K562 (cell line): ENCODE measurements around the gene MRPL4. TPM values are rescaled to one million over a fixed set of nuclear protein-coding genes. Genes with fewer than 3 reads are reported as not detected.

Experiments
- ATAC-seq: fragments of 200-7000 bp; cut with Tn5 transposase; 3 replicates; pipeline ENCODE4 v1.9.1; 2020; ENCODE audit warnings: moderate library complexity
- BruUV-seq: library from RNA; stranded (reverse); fragments of 400-500 nt; replicated peaks from 2 replicates; lab custom pipeline; 2021; lab: Mats Ljungman, UMichigan
- CTCF ChIA-PET: fragments of 300-600 bp; formaldehyde crosslinking; extraction: SDS; loops from one replicate; lab custom pipeline; 2021; ENCODE audit warnings: low intra/inter-chr PET ratio; lab: Yijun Ruan, JAX
- POLR2A ChIA-PET: fragments of 300-600, 350-650 bp; sonication (Branson Sonifier 250); formaldehyde crosslinking; extraction: SDS; loops from one replicate; lab custom pipeline; 2021; ENCODE audit warnings: antibody characterized with exemption, inconsistent platforms; lab: Yijun Ruan, JAX
- DNase-seq, 4 experiments: peaks; one replicate each; pipeline versions ENCODE4 v3.0.0 to v3.0.0-alpha.2; 2011 to 2018; ENCODE audit warnings: low spot score in 3 of 4, mixed read lengths in 3 of 4; ENCODE audit errors: extremely low read depth in 1 of 4
- FAIRE-seq: peaks from 2 replicates; lab custom pipeline; 2011; peaks lifted over from hg19 to GRCh38; lab: Jason Lieb, UNC
- H2AFZ ChIP-seq: 2 replicates; pipeline ENCODE4 v1.6.0; 2011; ENCODE audit warnings: low read depth, low read length, control low read depth, inconsistent platforms
- H3K27ac ChIP-seq: fragments of 200-600 bp; 3 replicates; pipeline ENCODE4 v1.8.0; 2011; ENCODE audit warnings: low read depth, mild to moderate bottlenecking, control low read depth, inconsistent platforms, low read length, moderate library complexity, mixed read lengths; ENCODE audit errors: extremely low read depth
- H3K27me3 ChIP-seq, 2 experiments: fragments of 300-600 bp in 1 of 2; 2 replicates in 1 of 2; 3 replicates in 1 of 2; pipeline versions ENCODE4 v1.6.0 to v1.8.0; 2011; ENCODE audit warnings: inconsistent platforms in 2 of 2, low read length in 2 of 2, mild to moderate bottlenecking in 1 of 2, mixed read lengths in 1 of 2, moderate library complexity in 1 of 2; ENCODE audit not compliant: control insufficient read depth in 2 of 2, insufficient read depth in 2 of 2
- H3K36me3 ChIP-seq: fragments of 300-600 bp; 3 replicates; pipeline ENCODE4 v1.8.0; 2011; ENCODE audit warnings: mild to moderate bottlenecking, low read length, inconsistent platforms; ENCODE audit not compliant: control insufficient read depth, insufficient read depth
- H3K4me1 ChIP-seq, 2 experiments: fragments of 200-600 bp in 1 of 2; replicated peaks in 1 of 2; 2 replicates in 1 of 2; 3 replicates in 1 of 2; pipeline versions ENCODE4 v1.5.1 to v1.8.0; 2011; ENCODE audit warnings: inconsistent platforms in 2 of 2, low read length in 2 of 2, mild to moderate bottlenecking in 1 of 2, mixed read lengths in 1 of 2, moderate library complexity in 1 of 2; ENCODE audit not compliant: control insufficient read depth in 2 of 2, insufficient read depth in 2 of 2
- H3K4me2 ChIP-seq: 2 replicates; pipeline ENCODE4 v1.6.1; 2011; ENCODE audit warnings: low read length, control low read depth, inconsistent platforms, mixed read lengths; ENCODE audit not compliant: insufficient read depth
- H3K4me3 ChIP-seq: fragments of 200-600 bp; sonication (generic), shearing (Covaris generic); 2 replicates; pipeline ENCODE4 v1.5.1; 2016; ENCODE audit warnings: control low read depth, inconsistent platforms
- H3K79me2 ChIP-seq: fragments of 200-600 bp; 3 replicates; pipeline ENCODE4 v1.8.0; 2011; ENCODE audit warnings: low read length, inconsistent platforms; ENCODE audit not compliant: control insufficient read depth, insufficient read depth
- H3K9ac ChIP-seq, 2 experiments: 2 replicates each; pipeline versions ENCODE4 v1.6.0 to v1.6.1; 2011; ENCODE audit warnings: low read depth in 2 of 2, low read length in 2 of 2, control low read depth in 1 of 2, inconsistent platforms in 1 of 2, mild to moderate bottlenecking in 1 of 2, mixed read lengths in 1 of 2; ENCODE audit not compliant: insufficient read depth in 1 of 2
- H3K9me1 ChIP-seq: one replicate; pipeline ENCODE4 v1.6.0; 2011; ENCODE audit warnings: inconsistent platforms, mild to moderate bottlenecking, low read length, moderate library complexity; ENCODE audit not compliant: control insufficient read depth, insufficient read depth
- H3K9me3 ChIP-seq: replicated peaks from 2 replicates; pipeline ENCODE4 v1.5.1; 2011; ENCODE audit warnings: low read depth, low read length, inconsistent platforms; ENCODE audit not compliant: control insufficient read depth, insufficient read depth
- H4K20me1 ChIP-seq: replicated peaks from 2 replicates; pipeline ENCODE4 v1.6.1; 2011; ENCODE audit warnings: low read length, inconsistent platforms, mixed read lengths; ENCODE audit not compliant: control insufficient read depth, insufficient read depth
- BHLHE40 ChIP-seq: IDR thresholded peaks from 2 replicates; pipeline ENCODE4 v1.6.1; 2011; ENCODE audit warnings: low read length, improper control_type of control experiment
- MAZ ChIP-seq, 2 experiments: fragments of 450-650 bp in 1 of 2; sonication (generic) in 1 of 2; formaldehyde crosslinking; IDR thresholded peaks in 1 of 2; conservative IDR thresholded peaks in 1 of 2; 2 replicates each; pipeline versions ENCODE4 v1.4.0 to v1.5.0; 2020; ENCODE audit warnings: mild to moderate bottlenecking in 1 of 2, missing genetic modification reagents in 1 of 2
- TAF7 ChIP-seq: fragments of 450-650 bp; IDR thresholded peaks from 2 replicates; pipeline ENCODE4 v1.6.1; 2016; ENCODE audit warnings: missing genetic modification characterization, missing compliant biosample characterization
- TGIF2 ChIP-seq: sonication (generic); formaldehyde crosslinking; IDR thresholded peaks from 2 replicates; pipeline ENCODE4 v1.8.1; 2022; ENCODE audit warnings: mild to moderate bottlenecking, missing genetic modification reagents, moderate library complexity
- ZBTB34 ChIP-seq: fragments of 250-450 bp; sonication (Bioruptor Pico); IDR thresholded peaks from 2 replicates; pipeline ENCODE4 v1.8.0; 2021; ENCODE audit warnings: mild to moderate bottlenecking, moderate library complexity
- ZNF3 ChIP-seq: fragments of 250-450 bp; sonication (Bioruptor Pico); IDR thresholded peaks from 2 replicates; pipeline ENCODE4 v1.5.0; 2021; ENCODE audit warnings: mild to moderate bottlenecking, moderate library complexity
- ZNF347 ChIP-seq: fragments of 450-650 bp; formaldehyde crosslinking; IDR thresholded peaks from 2 replicates; pipeline ENCODE4 v1.4.0; 2020; ENCODE audit warnings: low read depth, mild to moderate bottlenecking, moderate library complexity
- ZNF431 ChIP-seq: sonication (generic); formaldehyde crosslinking; IDR thresholded peaks from 2 replicates; pipeline ENCODE4 v1.8.0; 2022; ENCODE audit warnings: mild to moderate bottlenecking, missing genetic modification reagents
- ZNF445 ChIP-seq: fragments of 250-450 bp; sonication (Bioruptor Pico); IDR thresholded peaks from 2 replicates; pipeline ENCODE4 v1.4.0; 2020; ENCODE audit warnings: low read depth, mild to moderate bottlenecking, moderate library complexity
- ZNF583 ChIP-seq: fragments of 250-450 bp; sonication (Bioruptor Pico); IDR thresholded peaks from 2 replicates; pipeline ENCODE4 v1.4.0; 2020
- WGBS: fragments of 100-300 bp; shearing (Covaris generic); methylation state at CpG from one replicate; pipeline ENCODE4 v1.1.6; 2016; ENCODE audit warnings: low coverage, mixed read lengths; ENCODE audit not compliant: insufficient coverage; ENCODE audit errors: missing lambda C conversion rate; 5-methylcytosine and 5-hydroxymethylcytosine counted together
- in situ Hi-C: fragments of 300-500 bp; cut with MboI; formaldehyde crosslinking; loops from 4 replicates; pipeline ENCODE4 v1.15.0; 2018; ENCODE audit warnings: inconsistent platforms, mixed read lengths
- intact Hi-C: fragments of 100-400 bp; cut with micrococcal nuclease; formaldehyde crosslinking; loops from 2 replicates; pipeline ENCODE4 v1.14.2; 2022
- polyA plus RNA-seq, 8 experiments: library from polyadenylated mRNA; depleted of rRNA in 4 of 8; stranded (reverse) in 5 of 8; unstranded in 3 of 8; fragments of >200 nt; fragmentation: Nextera tagmentation in 2 of 8; fragmentation: Illumina TruSeq in 1 of 8; extraction: Ambion mirVana in 2 of 8; extraction: Trizol in 1 of 8; gene quantifications; 2 replicates each; pipeline versions ENCODE4 v1.2.1 to v1.2.3, GENCODE V29; 2011 to 2014; ENCODE audit warnings: inconsistent platforms in 1 of 8, missing spikeins in 1 of 8
- total RNA-seq, 7 experiments: library from RNA; depleted of rRNA in 6 of 7; stranded (reverse); fragments of >200 nt in 6 of 7; fragmentation: Illumina TruSeq in 2 of 7; extraction: Trizol in 2 of 7; gene quantifications; 2 replicates each; pipeline versions ENCODE4 v1.2.1 to v1.2.3, GENCODE V29; 2011 to 2021; ENCODE audit warnings: low replicate concordance in 1 of 7
- TF ChIP-seq, protein P1 (sequence below): fragments of 450-650 bp; formaldehyde crosslinking; conservative IDR thresholded peaks from 2 replicates; pipeline ENCODE4 v1.4.0; 2022; ENCODE audit warnings: mild to moderate bottlenecking, missing genetic modification characterization
- TF ChIP-seq, protein P2 (sequence below): sonication (generic); formaldehyde crosslinking; IDR thresholded peaks from 2 replicates; pipeline ENCODE4 v1.8.1; 2023; ENCODE audit warnings: mild to moderate bottlenecking, missing genetic modification reagents

Gene MRPL4
- total and polyA plus RNA-seq, 9 of the 15 experiments (the other 6 are each of a cell fraction or from before 2014, with no cell fraction given) = 1.4 to 239 (median 64.9) TPM

- peak overlapping the region in 1 of 2 experiments; percentile 41; a peak in 2 of 4 replicates for H3K9ac ChIP-seq
- peaks cover 39% of the 10 kb centered on the region for H3K79me2 ChIP-seq
- peaks cover 30 to 63% of the 10 kb centered on the region in 2 experiments; a peak in 4 of 5 replicates for H3K4me1 ChIP-seq
- no peaks in the 10 kb centered on the region for H4K20me1 ChIP-seq
- H3K36me3 ChIP-seq = peaks cover 57% of the 10 kb centered on the region
- ATAC-seq (no peak), DNase-seq (no peak), FAIRE-seq (no peak)
- intact Hi-C loops (no loop called here), in situ Hi-C loops (no loop called here)
- H3K27me3 ChIP-seq = no peaks in the 10 kb centered on the region
- no peaks in the 10 kb centered on the region for H3K9me3 ChIP-seq
- H3K27ac ChIP-seq = no peak overlapping the region
- TF ChIP-seq TGIF2 (CRISPR knock-in tag) (no peak), ZNF347 (CRISPR knock-in tag) (no peak), TAF7 (tag) (no peak), ZNF583 (CRISPR knock-in tag) (no peak), MAZ (CRISPR knock-in tag; conservative IDR thresholded peaks at IDR 0.05 in 1 of 2, IDR thresholded peaks at IDR 0.05 in 1 of 2) (0 out of 4 replicates have a peak, but pooled peaks of 1 of the 2 experiments have one; percentile 11), BHLHE40 (no peak), ZNF3 (no peak), ZBTB34 (CRISPR knock-in tag) (no peak), ZNF431 (CRISPR knock-in tag) (no peak), ZNF445 (CRISPR knock-in tag) (no peak)
- TF ChIP-seq, protein P1, sequence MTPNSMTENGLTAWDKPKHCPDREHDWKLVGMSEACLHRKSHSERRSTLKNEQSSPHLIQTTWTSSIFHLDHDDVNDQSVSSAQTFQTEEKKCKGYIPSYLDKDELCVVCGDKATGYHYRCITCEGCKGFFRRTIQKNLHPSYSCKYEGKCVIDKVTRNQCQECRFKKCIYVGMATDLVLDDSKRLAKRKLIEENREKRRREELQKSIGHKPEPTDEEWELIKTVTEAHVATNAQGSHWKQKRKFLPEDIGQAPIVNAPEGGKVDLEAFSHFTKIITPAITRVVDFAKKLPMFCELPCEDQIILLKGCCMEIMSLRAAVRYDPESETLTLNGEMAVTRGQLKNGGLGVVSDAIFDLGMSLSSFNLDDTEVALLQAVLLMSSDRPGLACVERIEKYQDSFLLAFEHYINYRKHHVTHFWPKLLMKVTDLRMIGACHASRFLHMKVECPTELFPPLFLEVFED (CRISPR knock-in tag) = no peak
- TF ChIP-seq, protein P2, sequence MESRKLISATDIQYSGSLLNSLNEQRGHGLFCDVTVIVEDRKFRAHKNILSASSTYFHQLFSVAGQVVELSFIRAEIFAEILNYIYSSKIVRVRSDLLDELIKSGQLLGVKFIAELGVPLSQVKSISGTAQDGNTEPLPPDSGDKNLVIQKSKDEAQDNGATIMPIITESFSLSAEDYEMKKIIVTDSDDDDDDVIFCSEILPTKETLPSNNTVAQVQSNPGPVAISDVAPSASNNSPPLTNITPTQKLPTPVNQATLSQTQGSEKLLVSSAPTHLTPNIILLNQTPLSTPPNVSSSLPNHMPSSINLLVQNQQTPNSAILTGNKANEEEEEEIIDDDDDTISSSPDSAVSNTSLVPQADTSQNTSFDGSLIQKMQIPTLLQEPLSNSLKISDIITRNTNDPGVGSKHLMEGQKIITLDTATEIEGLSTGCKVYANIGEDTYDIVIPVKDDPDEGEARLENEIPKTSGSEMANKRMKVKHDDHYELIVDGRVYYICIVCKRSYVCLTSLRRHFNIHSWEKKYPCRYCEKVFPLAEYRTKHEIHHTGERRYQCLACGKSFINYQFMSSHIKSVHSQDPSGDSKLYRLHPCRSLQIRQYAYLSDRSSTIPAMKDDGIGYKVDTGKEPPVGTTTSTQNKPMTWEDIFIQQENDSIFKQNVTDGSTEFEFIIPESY (CRISPR knock-in tag) = peak; percentile 58; the same call in 1 of the 2 replicates
- no peak overlapping the region for H3K4me2 ChIP-seq
- ChIA-PET CTCF (no interaction called here), POLR2A (interaction anchor here (0.5 to 6.2 kb wide), 2 partner anchors 14 to 16 kb away, joined by 3 to 74 read pairs; partner anchors contain the start of gene ICAM1)
- H2AFZ ChIP-seq = no peak overlapping the region
- WGBS = 91% methylated on average over 12 of the region's 13 CpGs
- no peak overlapping the region for H3K4me3 ChIP-seq
- peaks cover 6% of the 10 kb centered on the region for H3K9me1 ChIP-seq
- no TSS peak for BruUV-seq
These were observed 32.9 kb downstream of the MRPL4 start for GRCh38 chr19:10284960-10285278.
